ENCODE data around the gene TMCC2. TPM values are rescaled to one million over a fixed set of nuclear protein-coding genes. Genes with fewer than 3 reads are reported as not detected.
"Not testable (repeated sequence)": the region's sequence is repeated elsewhere in the genome, so short reads cannot be mapped to it uniquely, and the experiment has no call there.

TMCC2 gene
- total and polyA plus RNA-seq, 4 donors, result 20.2 to 77.4 (median 51.9) TPM

DNA sequence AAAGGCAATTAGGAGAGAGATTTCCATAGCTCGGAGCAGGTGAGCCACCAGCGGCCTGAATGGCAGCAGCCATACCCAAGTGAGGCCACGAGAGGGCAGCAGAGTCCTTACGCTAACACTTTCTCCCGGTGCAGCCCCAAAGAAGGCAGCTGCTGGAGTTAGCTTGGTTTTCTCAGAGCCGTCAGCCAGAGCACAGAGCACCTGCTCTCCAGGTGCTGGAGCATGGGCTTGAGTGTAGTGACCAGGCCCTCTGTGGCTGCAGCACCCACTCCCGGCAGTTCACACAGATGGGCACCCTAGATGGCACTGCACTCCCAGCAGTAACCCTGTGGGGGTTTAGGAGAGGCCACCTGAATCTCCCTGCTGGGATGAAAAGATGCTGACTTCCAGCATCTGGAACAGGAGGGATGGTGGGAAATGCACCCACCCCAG lies 45.8 kb downstream of the TMCC2 start:
- Histone ChIP-seq H3K36me3 (ENCODE audit: control insufficient read depth, insufficient read depth, low read length) (peaks cover 56% of the 10 kb centered on the region), H3K27me3 (ENCODE audit: control insufficient read depth, insufficient read depth, low read length) (no peaks in the 10 kb centered on the region), H3K4me1 (ENCODE audit: control insufficient read depth, insufficient read depth, low read length) (peaks cover 28% of the 10 kb centered on the region), H3K27ac (ENCODE audit: low read depth, low read length) (no peak overlapping the region), H3K9me3 (ENCODE audit: control insufficient read depth, insufficient read depth, low read length) (no peaks in the 10 kb centered on the region), H3K4me3 (ENCODE audit: low read depth, low read length) (no peak overlapping the region)
- DNase-seq (ENCODE audit: low read depth in 4 of 6, low spot score in 6 of 6), result peak; percentile 56 to 95 (median 72)
- WGBS (ENCODE audit: insufficient coverage), result 0% methylated on average over 7 of the region's 7 CpGs

DNA sequence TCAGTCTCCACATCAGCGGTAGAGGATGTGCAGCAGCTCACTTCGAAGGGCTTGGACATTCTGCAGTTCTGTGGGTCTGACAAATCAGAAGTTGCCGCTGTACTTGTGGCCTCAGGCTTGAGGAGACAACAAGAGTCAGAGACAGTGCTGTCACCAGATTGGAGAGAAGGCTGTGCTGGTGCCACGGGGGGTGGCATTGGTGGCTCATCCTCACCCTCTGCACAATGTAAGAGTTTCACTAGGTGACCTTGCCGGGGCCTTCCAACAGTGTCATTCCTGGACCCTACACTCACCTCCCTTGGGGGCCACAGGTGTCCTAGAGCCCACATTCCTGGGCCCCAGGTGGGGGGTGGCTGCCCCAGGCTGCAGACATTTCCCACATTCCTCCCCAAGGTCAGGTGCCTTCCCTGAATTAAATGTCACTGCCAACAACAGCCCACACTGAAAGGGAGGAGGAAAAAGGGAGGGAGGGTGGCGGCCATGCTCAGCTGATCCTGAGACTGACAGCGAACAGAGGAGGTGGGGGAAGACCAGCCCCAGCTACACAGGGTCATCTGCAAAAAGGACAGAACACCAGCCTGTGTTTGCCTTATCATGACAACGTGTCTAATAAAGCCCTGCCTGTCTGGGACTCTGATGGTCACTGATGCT lies 46.4 kb downstream of the TMCC2 start:
- DNase-seq (ENCODE audit: low read depth in 4 of 6, low spot score in 6 of 6), result no peak
- Histone ChIP-seq H3K4me1 (ENCODE audit: control insufficient read depth, insufficient read depth, low read length) (peaks cover 28% of the 10 kb centered on the region), H3K9me3 (ENCODE audit: control insufficient read depth, insufficient read depth, low read length) (no peaks in the 10 kb centered on the region), H3K4me3 (ENCODE audit: low read depth, low read length) (no peak overlapping the region), H3K27me3 (ENCODE audit: control insufficient read depth, insufficient read depth, low read length) (no peaks in the 10 kb centered on the region), H3K27ac (ENCODE audit: low read depth, low read length) (no peak overlapping the region), H3K36me3 (ENCODE audit: control insufficient read depth, insufficient read depth, low read length) (peaks cover 51% of the 10 kb centered on the region)
- WGBS (ENCODE audit: insufficient coverage), result 78% methylated on average over 7 of the region's 8 CpGs

DNA sequence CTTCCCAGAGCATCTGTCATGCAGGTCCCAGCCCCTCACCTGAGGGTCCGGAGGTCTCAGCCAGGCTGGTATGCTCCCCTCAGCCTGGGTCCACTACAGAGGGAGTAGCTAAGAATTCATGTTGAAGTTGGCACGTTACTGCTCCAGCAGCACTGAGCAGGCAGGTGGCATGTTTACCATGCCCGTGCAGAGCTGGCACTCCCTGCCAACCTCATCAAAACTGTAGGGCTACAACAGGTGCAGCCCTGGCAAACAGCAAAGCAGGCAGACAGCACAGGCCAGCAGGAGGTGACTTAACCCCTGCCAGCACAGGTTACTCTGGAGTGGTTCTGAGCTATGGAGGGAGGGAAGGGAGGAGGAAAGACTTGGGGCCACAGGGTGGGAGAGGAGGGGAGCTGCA lies 47.4 kb downstream of the TMCC2 start:
- Histone ChIP-seq H3K4me1 (ENCODE audit: control insufficient read depth, insufficient read depth, low read length) (peaks cover 28% of the 10 kb centered on the region), H3K27me3 (ENCODE audit: control insufficient read depth, insufficient read depth, low read length) (no peaks in the 10 kb centered on the region), H3K36me3 (ENCODE audit: control insufficient read depth, insufficient read depth, low read length) (peaks cover 43% of the 10 kb centered on the region), H3K4me3 (ENCODE audit: low read depth, low read length) (no peak overlapping the region), H3K9me3 (ENCODE audit: control insufficient read depth, insufficient read depth, low read length) (no peaks in the 10 kb centered on the region), H3K27ac (ENCODE audit: low read depth, low read length) (no peak overlapping the region)
- DNase-seq (ENCODE audit: low read depth in 4 of 6, low spot score in 6 of 6), result peak in 1 of 6 donors; percentile 28
- WGBS (ENCODE audit: insufficient coverage), result 78% methylated on average over 3 of the region's 3 CpGs

DNA sequence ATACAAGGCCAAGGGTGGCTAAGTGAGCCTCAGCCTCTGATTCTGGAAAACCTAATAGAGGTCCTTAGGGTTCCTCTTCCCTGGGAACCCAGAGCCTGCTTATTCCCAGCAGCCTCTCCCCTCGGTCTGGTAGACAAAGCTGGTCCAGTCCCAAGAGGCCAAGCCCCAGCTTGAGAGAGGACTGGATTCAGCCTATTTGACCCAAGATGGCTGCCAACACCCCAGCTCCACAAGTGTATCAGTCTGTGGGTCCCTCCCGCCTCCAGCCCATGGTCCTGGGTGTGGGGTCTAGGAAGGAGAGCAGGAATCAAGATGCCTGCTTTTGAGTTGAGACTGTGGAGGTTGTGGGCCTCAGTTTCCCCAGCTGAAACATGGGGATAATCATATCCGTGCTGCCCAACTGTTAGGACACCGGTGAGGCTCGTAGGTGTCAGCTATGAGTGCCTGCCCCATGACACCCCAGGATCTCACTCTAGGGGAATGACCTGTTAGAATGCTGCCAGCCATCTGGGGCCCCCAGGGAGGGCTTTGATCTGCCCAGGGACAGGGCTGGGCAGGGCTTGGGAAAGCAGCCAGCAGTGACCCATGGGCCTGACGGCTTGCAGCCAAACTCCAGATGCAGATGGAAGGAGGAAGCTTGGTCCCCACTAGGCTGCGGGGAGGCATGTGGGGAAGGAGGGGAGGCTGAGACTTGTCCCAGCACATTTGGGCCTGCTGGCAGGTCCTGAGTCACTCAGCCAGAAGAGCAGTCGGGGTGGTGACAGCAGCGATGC lies 48.4 kb downstream of the TMCC2 start:
- H3K4me3 ChIP-seq (ENCODE audit: low read depth, low read length), result no peak overlapping the region
- WGBS (ENCODE audit: insufficient coverage), result 67% methylated on average over 8 of the region's 9 CpGs
- no peaks in the 10 kb centered on the region for H3K27me3 ChIP-seq (ENCODE audit: control insufficient read depth, insufficient read depth, low read length)
- H3K36me3 ChIP-seq (ENCODE audit: control insufficient read depth, insufficient read depth, low read length), result peaks cover 33% of the 10 kb centered on the region
- no peaks in the 10 kb centered on the region for H3K9me3 ChIP-seq (ENCODE audit: control insufficient read depth, insufficient read depth, low read length)
- no peak overlapping the region for H3K27ac ChIP-seq (ENCODE audit: low read depth, low read length)
- H3K4me1 ChIP-seq (ENCODE audit: control insufficient read depth, insufficient read depth, low read length), result peaks cover 28% of the 10 kb centered on the region
- no peak for DNase-seq (ENCODE audit: low read depth in 4 of 6, low spot score in 6 of 6)

DNA sequence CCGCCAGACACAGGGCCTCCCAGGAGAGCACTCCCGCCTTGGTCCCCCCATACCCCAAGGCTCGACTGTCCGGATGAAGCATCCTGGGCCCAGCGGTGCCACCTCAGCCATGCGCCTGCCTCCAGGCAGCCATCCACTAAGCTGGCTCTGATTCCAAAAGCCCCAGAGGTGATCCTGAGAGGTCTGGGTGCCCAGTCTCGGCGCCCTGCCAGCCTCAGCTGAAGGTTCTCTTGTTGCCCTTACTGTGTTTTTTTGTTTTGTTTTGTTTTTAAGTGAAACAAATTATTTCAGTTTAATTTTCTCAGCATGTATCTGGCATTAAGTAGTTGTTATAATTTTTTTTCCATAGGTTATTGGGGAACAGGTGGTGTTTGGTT lies 48.9 kb downstream of the TMCC2 start:
- Histone ChIP-seq H3K9me3 (ENCODE audit: control insufficient read depth, insufficient read depth, low read length) (no peaks in the 10 kb centered on the region), H3K27ac (ENCODE audit: low read depth, low read length) (no peak overlapping the region), H3K4me3 (ENCODE audit: low read depth, low read length) (no peak overlapping the region), H3K4me1 (ENCODE audit: control insufficient read depth, insufficient read depth, low read length) (peaks cover 23% of the 10 kb centered on the region), H3K27me3 (ENCODE audit: control insufficient read depth, insufficient read depth, low read length) (no peaks in the 10 kb centered on the region), H3K36me3 (ENCODE audit: control insufficient read depth, insufficient read depth, low read length) (peaks cover 27% of the 10 kb centered on the region)
- DNase-seq (ENCODE audit: low read depth in 4 of 6, low spot score in 6 of 6), result no peak
- WGBS (ENCODE audit: insufficient coverage), result 77% methylated on average over 6 of the region's 8 CpGs

DNA sequence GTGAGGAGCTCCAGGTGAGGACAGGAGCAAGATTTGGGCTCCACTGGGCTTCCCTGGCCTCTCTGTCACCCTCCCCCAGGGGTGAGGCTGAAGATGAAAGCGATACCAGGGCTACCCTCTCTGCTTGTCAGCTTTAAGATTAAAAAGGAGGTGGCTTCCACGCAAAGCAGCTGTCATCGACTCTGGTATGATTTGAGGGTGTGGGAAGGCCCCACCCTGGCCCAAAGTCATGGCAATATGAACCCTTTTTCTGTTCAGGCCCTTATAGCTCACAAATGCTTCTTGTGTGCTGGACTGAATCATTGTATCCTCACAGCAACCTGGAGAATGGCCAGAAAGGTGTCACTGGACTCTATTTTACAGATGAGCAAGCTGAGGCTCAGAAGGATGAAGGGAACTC lies 52.2 kb downstream of the TMCC2 start:
- peaks cover 22% of the 10 kb centered on the region for H3K4me1 ChIP-seq (ENCODE audit: control insufficient read depth, insufficient read depth, low read length)
- H3K27ac ChIP-seq (ENCODE audit: low read depth, low read length), result no peak overlapping the region
- no peak for DNase-seq (ENCODE audit: low read depth in 4 of 6, low spot score in 6 of 6)
- H3K9me3 ChIP-seq (ENCODE audit: control insufficient read depth, insufficient read depth, low read length), result no peaks in the 10 kb centered on the region
- H3K36me3 ChIP-seq (ENCODE audit: control insufficient read depth, insufficient read depth, low read length), result peaks cover 5% of the 10 kb centered on the region
- WGBS (ENCODE audit: insufficient coverage), result 96% methylated on average over 3 of the region's 3 CpGs
- no peak overlapping the region for H3K4me3 ChIP-seq (ENCODE audit: low read depth, low read length)
- H3K27me3 ChIP-seq (ENCODE audit: control insufficient read depth, insufficient read depth, low read length), result no peaks in the 10 kb centered on the region

DNA sequence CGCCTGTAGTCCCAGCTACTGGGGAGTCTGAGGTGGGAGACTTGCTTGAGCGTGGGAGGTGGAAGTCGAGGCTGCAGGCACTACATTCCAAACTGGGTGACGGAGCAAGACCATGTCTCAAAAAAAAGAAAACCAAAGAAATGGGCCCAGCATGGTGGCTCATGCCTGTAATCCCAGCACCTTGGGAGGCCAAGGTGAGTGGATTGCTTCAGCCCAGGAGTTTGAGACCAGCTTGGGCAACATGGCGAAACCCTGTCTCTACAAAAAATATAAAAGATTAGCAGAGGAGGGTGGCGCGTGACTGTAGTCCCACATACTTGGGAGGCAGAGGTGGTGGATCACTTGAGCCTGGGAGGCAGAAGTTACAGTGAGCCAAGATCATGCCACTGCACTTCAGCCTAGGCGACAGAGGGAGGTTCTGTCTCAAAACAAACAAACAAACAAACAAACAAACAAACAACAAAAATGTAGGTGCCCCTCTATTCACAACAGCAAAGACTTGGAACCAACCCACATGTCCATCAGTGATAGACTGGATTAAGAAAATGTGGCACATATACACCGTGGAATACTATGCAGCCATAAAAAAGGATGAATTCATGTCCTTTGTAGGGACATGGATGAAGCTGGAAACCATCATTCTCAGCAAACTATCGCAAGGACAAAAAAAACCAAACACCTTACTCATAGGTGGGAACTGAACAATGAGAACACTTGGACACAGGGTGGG lies 53.1 kb downstream of the TMCC2 start:
- not testable (repeated sequence) for H3K9me3 ChIP-seq (ENCODE audit: control insufficient read depth, insufficient read depth, low read length); DNase-seq (ENCODE audit: low read depth in 4 of 6, low spot score in 6 of 6); H3K27me3 ChIP-seq (ENCODE audit: control insufficient read depth, insufficient read depth, low read length); H3K27ac ChIP-seq (ENCODE audit: low read depth, low read length); H3K4me3 ChIP-seq (ENCODE audit: low read depth, low read length); H3K36me3 ChIP-seq (ENCODE audit: control insufficient read depth, insufficient read depth, low read length)
- H3K4me1 ChIP-seq (ENCODE audit: control insufficient read depth, insufficient read depth, low read length), result peaks cover 26% of the 10 kb centered on the region
- 100% methylated on average over 5 of the region's 10 CpGs for WGBS (ENCODE audit: insufficient coverage)

DNA sequence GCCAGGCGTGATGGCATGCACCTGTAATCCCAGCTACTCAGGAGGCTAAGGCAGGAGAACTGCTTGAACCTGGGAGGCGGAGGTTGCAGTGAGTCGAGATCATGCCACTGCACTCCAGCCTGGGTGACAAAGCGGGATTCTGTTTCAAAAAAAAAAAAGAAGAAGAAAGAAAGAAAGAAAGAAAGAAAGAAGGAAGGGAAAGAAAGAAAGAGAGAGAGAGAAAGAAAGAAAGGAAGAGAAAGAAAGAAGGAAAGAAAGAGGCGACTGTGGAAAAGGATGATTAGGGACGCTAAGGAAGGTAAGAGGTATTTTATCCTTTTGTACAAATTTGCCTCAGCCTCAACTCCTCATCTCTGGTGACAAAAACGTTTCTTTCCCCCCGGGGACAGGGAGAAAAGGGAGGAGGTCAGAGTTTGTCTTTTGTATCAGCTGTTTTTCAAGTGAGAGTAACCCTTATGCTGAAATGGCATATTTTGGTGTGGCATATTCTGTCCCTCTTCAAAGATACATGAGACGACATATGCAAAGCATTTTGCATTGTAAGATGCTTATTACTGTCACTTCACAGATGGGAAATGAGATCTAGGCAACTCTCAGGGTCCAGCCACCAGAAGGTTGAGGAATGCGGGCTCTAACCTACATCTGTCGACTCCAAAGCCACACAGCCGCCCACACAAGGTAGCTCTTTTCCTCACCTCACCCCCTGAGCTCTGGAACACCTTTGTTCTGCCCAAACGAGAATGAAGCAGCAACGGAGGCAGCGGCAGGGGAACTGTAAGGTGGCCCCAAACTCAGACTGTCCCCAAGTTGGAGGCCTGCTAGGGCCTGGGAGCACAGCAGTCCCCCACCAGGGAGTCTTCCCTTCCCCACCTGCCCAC lies 55.8 kb downstream of the TMCC2 start:
- no peaks in the 10 kb centered on the region for H3K9me3 ChIP-seq (ENCODE audit: control insufficient read depth, insufficient read depth, low read length)
- no peaks in the 10 kb centered on the region for H3K36me3 ChIP-seq (ENCODE audit: control insufficient read depth, insufficient read depth, low read length)
- no peak overlapping the region for H3K4me3 ChIP-seq (ENCODE audit: low read depth, low read length)
- no peaks in the 10 kb centered on the region for H3K27me3 ChIP-seq (ENCODE audit: control insufficient read depth, insufficient read depth, low read length)
- peaks cover 29% of the 10 kb centered on the region for H3K4me1 ChIP-seq (ENCODE audit: control insufficient read depth, insufficient read depth, low read length)
- WGBS (ENCODE audit: insufficient coverage), result 85% methylated on average over 10 of the region's 15 CpGs
- H3K27ac ChIP-seq (ENCODE audit: low read depth, low read length), result no peak overlapping the region
- DNase-seq (ENCODE audit: low read depth in 4 of 6, low spot score in 6 of 6), result peak in 2 of 6 donors; percentile 25 to 51
